Aorta (tissue), 5 donors: ENCODE measurements around the gene MAL. TPM values are rescaled to one million over a fixed set of nuclear protein-coding genes. Genes with fewer than 3 reads are reported as not detected.
"Not testable (repeated sequence)": the region's sequence is repeated elsewhere in the genome, so short reads cannot be mapped to it uniquely, and the experiment has no call there.

ENCODE experiments used
- ATAC-seq: fragments of 200-7000 bp; cut with Tn5 transposase; one replicate; pipeline ENCODE4 v1.9.1; 2022; ENCODE audit warnings: moderate library complexity; ENCODE audit not compliant: low FRiP score
- DNase-seq, 2 donors: peaks; one replicate each; pipeline ENCODE4 v3.0.0-alpha.2; 2020
- H3K27ac ChIP-seq, 2 donors: one replicate each; pipeline ENCODE4 v1.5.1; 2013; ENCODE audit warnings: low read length in 2 of 2, mild to moderate bottlenecking in 2 of 2, moderate library complexity in 2 of 2, control low read depth in 1 of 2, inconsistent platforms in 1 of 2, low read depth in 1 of 2
- H3K27me3 ChIP-seq, 2 donors: one replicate each; pipeline ENCODE4 v1.6.1; 2013; ENCODE audit warnings: control low read depth in 1 of 2, low read length in 1 of 2, mild to moderate bottlenecking in 1 of 2, moderate library complexity in 1 of 2; ENCODE audit not compliant: insufficient read depth in 2 of 2, control insufficient read depth in 1 of 2
- H3K36me3 ChIP-seq, 2 donors: one replicate each; pipeline ENCODE4 v1.6.1; 2013; ENCODE audit warnings: control low read depth in 1 of 2, low read length in 1 of 2, mild to moderate bottlenecking in 1 of 2; ENCODE audit not compliant: insufficient read depth in 2 of 2, control insufficient read depth in 1 of 2
- H3K4me1 ChIP-seq, 2 donors: one replicate each; pipeline ENCODE4 v1.6.1; 2013; ENCODE audit warnings: low read length in 2 of 2, control low read depth in 1 of 2, mild to moderate bottlenecking in 1 of 2, moderate library complexity in 1 of 2; ENCODE audit not compliant: insufficient read depth in 2 of 2, control insufficient read depth in 1 of 2
- H3K4me3 ChIP-seq, 2 donors: one replicate each; pipeline ENCODE4 v1.5.1; 2013; ENCODE audit warnings: low read length in 2 of 2, control low read depth in 1 of 2, mild to moderate bottlenecking in 1 of 2
- H3K9me3 ChIP-seq: one replicate; pipeline ENCODE4 v1.6.1; 2013; ENCODE audit warnings: mild to moderate bottlenecking, low read length; ENCODE audit not compliant: control insufficient read depth
- WGBS, 2 donors: extraction: QIAGEN DNeasy Blood & Tissue Kit; methylation state at CpG; one replicate each; pipeline ENCODE4 v1.1.7; 2013; 5-methylcytosine and 5-hydroxymethylcytosine counted together
- intact Hi-C, 2 donors: fragments of 100-400 bp; cut with DNase I; formaldehyde crosslinking; loops; one replicate each; pipeline versions ENCODE4 v1.14.2 to v1.15.0; 2022
- polyA plus RNA-seq, 2 donors: library from polyadenylated mRNA; stranded (reverse); fragments of 200-250 nt; gene quantifications; one replicate each; pipeline ENCODE4 v1.2.3, GENCODE V29; 2013
- total RNA-seq, 2 donors: library from RNA; stranded (reverse); fragmentation: NEBNext Ultra II Directional; extraction: Animal tissue kit (Norgen Biotek cat#: 25700); gene quantifications; one replicate each; pipeline ENCODE4 v1.2.1, GENCODE V29; 2021
- donor health status: healthy with polysubstance abuse.
- donor health status: Bipolar disorder and iron deficiency.
- donor health status: DM: no; HTN: no; CAD: no.
- donor health status: DM: no; HTN: no; CAD: no.
- donor health status: DM: yes; HTN: yes; CAD: no.

The MAL gene
- total and polyA plus RNA-seq, 4 donors: 0.49 to 2.0 (median 1.5) TPM

GRCh38 chr2:95079199-95079683, 53.7 kb downstream of the MAL start:
- DNase-seq (no peak), ATAC-seq (no peak)
- Histone ChIP-seq H3K36me3 (no peaks in the 10 kb centered on the region), H3K4me1 (no peaks in the 10 kb centered on the region), H3K4me3 (no peak overlapping the region), H3K27ac (no peak overlapping the region), H3K9me3 (no peaks in the 10 kb centered on the region), H3K27me3 (no peaks in the 10 kb centered on the region)
- intact Hi-C loops: no loop called here
- WGBS, 2 donors: 17 to 25% methylated on average over 7 of the region's 7 CpGs

GRCh38 chr2:95082477-95082876, 57.0 kb downstream of the MAL start:
- 94 to 95% methylated on average over 2 of the region's 2 CpGs for WGBS, 2 donors

GRCh38 chr2:95086017-95086416, 60.5 kb downstream of the MAL start:
- 98 to 100% methylated on average over 1 of the region's 1 CpG for WGBS, 2 donors
- intact Hi-C loops: no loop called here
- no peaks in the 10 kb centered on the region for H3K27me3 ChIP-seq
- no peaks in the 10 kb centered on the region for H3K4me1 ChIP-seq
- no peaks in the 10 kb centered on the region for H3K9me3 ChIP-seq
- no peak overlapping the region for H3K4me3 ChIP-seq
- no peak for ATAC-seq
- DNase-seq: no peak
- H3K36me3 ChIP-seq: peaks cover 6 to 8% of the 10 kb centered on the region in 2 donors
- no peak overlapping the region for H3K27ac ChIP-seq

More at GRCh38 chr2:95082477-95082876, 57.0 kb downstream of the MAL start:
- H3K36me3 ChIP-seq: peaks cover 3 to 4% of the 10 kb centered on the region in 2 donors
- no peak overlapping the region for H3K4me3 ChIP-seq
- H3K27me3 ChIP-seq: no peaks in the 10 kb centered on the region
- intact Hi-C loops: no loop called here
- no peaks in the 10 kb centered on the region for H3K4me1 ChIP-seq
- ATAC-seq: no peak
- no peak for DNase-seq
- H3K27ac ChIP-seq: no peak overlapping the region
- H3K9me3 ChIP-seq: no peaks in the 10 kb centered on the region

GRCh38 chr2:95087379-95087778, 61.9 kb downstream of the MAL start:
- 93 to 94% methylated on average over 5 of the region's 5 CpGs for WGBS, 2 donors
- no peak overlapping the region for H3K27ac ChIP-seq
- intact Hi-C loops: no loop called here
- no peak for DNase-seq
- ATAC-seq: no peak
- no peaks in the 10 kb centered on the region for H3K4me1 ChIP-seq
- H3K4me3 ChIP-seq: no peak overlapping the region
- peaks cover 6 to 10% of the 10 kb centered on the region in 2 donors for H3K36me3 ChIP-seq
- H3K27me3 ChIP-seq: no peaks in the 10 kb centered on the region
- no peaks in the 10 kb centered on the region for H3K9me3 ChIP-seq

GRCh38 chr2:95091885-95092555, 66.5 kb downstream of the MAL start:
- Histone ChIP-seq H3K4me3 (no peak overlapping the region), H3K9me3 (no peaks in the 10 kb centered on the region), H3K27me3 (no peaks in the 10 kb centered on the region), H3K27ac (no peak overlapping the region), H3K4me1 (no peaks in the 10 kb centered on the region), H3K36me3 (peaks cover 6 to 10% of the 10 kb centered on the region in 2 donors)
- 95% methylated on average over 6 of the region's 6 CpGs for WGBS, 2 donors
- ATAC-seq (no peak), DNase-seq (no peak)
- intact Hi-C loops: no loop called here

- DNase-seq, intact Hi-C loops, H3K4me3 ChIP-seq, H3K36me3 ChIP-seq, H3K4me1 ChIP-seq, H3K27ac ChIP-seq, H3K9me3 ChIP-seq, H3K27me3 ChIP-seq, ATAC-seq: not testable (repeated sequence)
- WGBS, 2 donors: 92 to 98% methylated on average over 5 of the region's 5 CpGs
Observed at GRCh38 chr2:95098273-95098672, 72.8 kb downstream of the MAL start.

GRCh38 chr2:95099910-95100309, 74.4 kb downstream of the MAL start:
- Histone ChIP-seq H3K4me1 (no peaks in the 10 kb centered on the region), H3K27ac (no peak overlapping the region), H3K4me3 (no peak overlapping the region), H3K36me3 (peaks cover 7% of the 10 kb centered on the region in 2 donors), H3K27me3 (no peaks in the 10 kb centered on the region), H3K9me3 (peaks cover 2% of the 10 kb centered on the region)
- WGBS, 2 donors: 89 to 91% methylated on average over 2 of the region's 2 CpGs
- DNase-seq (no peak), ATAC-seq (no peak)
- intact Hi-C loops: no loop called here

Other genes starting within 250 kb of the MAL start
- not detected for gene TEKT4, start 154.3 kb upstream of the MAL start, total RNA-seq
- not detected for gene TEKT4, start 154.3 kb upstream of the MAL start, polyA plus RNA-seq
- gene MRPS5, start 96.1 kb downstream of the MAL start, total RNA-seq: 10 to 100 TPM; 31.2 to 38.3 TPM
- gene MRPS5, start 96.1 kb downstream of the MAL start, polyA plus RNA-seq: 10 to 100 TPM; 34.3 to 57.1 TPM
- 10 to 100 TPM; 13.9 to 30.7 TPM for gene ZNF514, start 134.1 kb downstream of the MAL start, total RNA-seq
- 10 to 100 TPM in 1 of 2 donors, 1 to 10 TPM in 1; 7.6 to 16.9 TPM for gene ZNF514, start 134.1 kb downstream of the MAL start, polyA plus RNA-seq
- 1 to 10 TPM; 3.1 to 5.9 TPM for gene ZNF2, start 140.1 kb downstream of the MAL start, total RNA-seq
- 1 to 10 TPM; 1.3 to 2.3 TPM for gene ZNF2, start 140.1 kb downstream of the MAL start, polyA plus RNA-seq
- gene ZNF892, start 181.8 kb downstream of the MAL start, total RNA-seq: 1 to 10 TPM; 4.3 to 8.3 TPM
- under 1 TPM in 1 of 2 donors, not detected in 1; 0.64 TPM for gene ZNF892, start 181.8 kb downstream of the MAL start, polyA plus RNA-seq
- 1 to 10 TPM; 1.4 to 2.8 TPM for gene PROM2, start 248.7 kb downstream of the MAL start, total RNA-seq
- 1 to 10 TPM in 1 of 2 donors, not detected in 1; 1.4 TPM for gene PROM2, start 248.7 kb downstream of the MAL start, polyA plus RNA-seq